GM23248 (cell line): ENCODE measurements around the gene MAPK8.

Experiments used
- EZH2 ChIP-seq: fragments of 200-600 bp; sonication (generic); IDR thresholded peaks from 2 replicates; pipeline ENCODE4 v1.6.1; 2018; ENCODE audit warnings: antibody characterized with exemption, mild to moderate bottlenecking; ENCODE audit not compliant: insufficient read depth, poor library complexity, severe bottlenecking
- EZH2phosphoT487 ChIP-seq: fragments of 200-600 bp; sonication (generic); IDR thresholded peaks from 2 replicates; pipeline ENCODE4 v1.6.1; 2018; ENCODE audit warnings: antibody characterized with exemption, moderate library complexity, mild to moderate bottlenecking, low read depth; ENCODE audit not compliant: insufficient read depth

DNA sequence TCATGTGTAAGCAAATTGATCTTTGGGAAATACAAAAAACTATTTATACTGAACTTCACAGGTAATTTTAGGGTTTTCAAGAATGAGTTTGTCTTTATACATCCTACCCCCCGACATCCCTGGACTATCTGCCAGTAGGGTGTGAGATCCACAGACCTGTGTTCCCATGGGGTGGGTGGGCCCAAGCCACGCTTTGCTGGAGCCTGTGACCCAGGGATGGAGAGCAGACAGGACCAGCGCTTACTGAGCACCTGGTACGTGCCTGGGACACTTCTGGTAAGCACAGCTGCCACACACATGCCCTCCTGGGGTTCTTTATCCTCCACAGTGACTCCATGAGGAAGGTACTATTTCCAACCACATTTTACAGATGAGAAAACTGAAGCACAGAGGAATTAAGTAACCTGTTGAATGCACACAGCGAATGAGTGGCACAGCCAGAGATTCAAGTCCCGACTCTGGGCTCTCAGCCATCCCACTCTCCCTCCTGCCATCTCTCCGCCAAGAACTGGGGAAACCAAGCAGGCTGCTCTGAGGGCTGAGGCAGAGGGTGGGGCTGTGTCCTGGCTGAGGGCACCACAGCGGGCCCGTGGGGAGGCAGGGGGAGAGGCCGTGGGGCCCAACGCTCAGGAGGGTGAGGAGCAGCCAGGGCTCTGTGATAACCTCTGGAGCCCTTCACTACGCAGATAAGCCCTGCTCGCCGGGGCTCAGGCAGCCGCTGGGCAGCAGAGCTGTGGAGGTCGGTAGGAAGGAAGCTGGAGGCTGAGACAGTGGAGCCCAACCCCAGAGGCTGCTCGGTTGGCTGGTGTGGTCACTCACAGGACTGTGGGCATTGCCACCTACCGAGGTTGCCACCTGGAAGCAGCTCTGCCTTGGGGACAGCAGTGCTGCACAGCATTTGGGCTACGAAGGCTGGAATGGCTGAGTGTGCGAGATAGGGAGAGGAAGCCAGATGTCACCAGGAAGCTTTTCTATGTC, 174.2 kb downstream of the MAPK8 start:
- no peak for TF ChIP-seq EZH2
- TF ChIP-seq EZH2phosphoT487, result no peak
